Osteocyte (in vitro differentiated cells): ENCODE results near the gene SSBP2. TPM values are rescaled to one million over a fixed set of nuclear protein-coding genes. Genes with fewer than 3 reads are reported as not detected.

ENCODE experiments used
- DNase-seq: peaks from one replicate; pipeline ENCODE4 v3.0.0; 2021; ENCODE audit warnings: mixed read lengths; ENCODE audit not compliant: unreplicated experiment; ENCODE audit errors: extremely low spot score
- H3K27ac Mint-ChIP-seq: one replicate; pipeline ENCODE4 v1.8.0; 2021; ENCODE audit warnings: mild to moderate bottlenecking, mixed read lengths; ENCODE audit not compliant: unreplicated experiment
- H3K27me3 Mint-ChIP-seq: one replicate; pipeline ENCODE4 v1.8.0; 2021; ENCODE audit warnings: mixed read lengths; ENCODE audit not compliant: unreplicated experiment
- H3K36me3 Mint-ChIP-seq: one replicate; pipeline ENCODE4 v1.8.0; 2021; ENCODE audit warnings: mixed read lengths; ENCODE audit not compliant: unreplicated experiment
- H3K4me1 Mint-ChIP-seq: one replicate; pipeline ENCODE4 v1.8.0; 2021; ENCODE audit warnings: mixed read lengths; ENCODE audit not compliant: unreplicated experiment
- H3K4me3 Mint-ChIP-seq: one replicate; pipeline ENCODE4 v1.8.0; 2021; ENCODE audit warnings: mild to moderate bottlenecking, moderate library complexity, mixed read lengths; ENCODE audit not compliant: unreplicated experiment
- H3K9me3 Mint-ChIP-seq: one replicate; pipeline ENCODE4 v1.8.0; 2021; ENCODE audit warnings: mixed read lengths; ENCODE audit not compliant: unreplicated experiment
- CTCF ChIP-seq: fragments of 200-600 bp; sonication (generic); IDR thresholded peaks from 2 replicates; pipeline ENCODE4 v1.5.0; 2021; ENCODE audit warnings: antibody characterized with exemption, mild to moderate bottlenecking, moderate library complexity
- total RNA-seq: library from RNA; stranded (reverse); gene quantifications from 2 replicates; pipeline ENCODE4 v1.2.1, GENCODE V29; 2021

Gene SSBP2
- total RNA-seq, 1 donor from 2014 or later, result 62.1 TPM

GRCh38 chr5:81753429-81753828 lies 2.5 kb upstream of the SSBP2 start:
- Mint-ChIP-seq H3K27me3 (no peaks in the 10 kb centered on the region), H3K4me3 (no peak overlapping the region), H3K27ac (peak overlapping the region; percentile 60), H3K4me1 (peaks cover 52% of the 10 kb centered on the region), H3K9me3 (no peaks in the 10 kb centered on the region), H3K36me3 (no peaks in the 10 kb centered on the region)
- no peak for DNase-seq
- TF ChIP-seq CTCF, result no peak

- Mint-ChIP-seq H3K27me3 (no peaks in the 10 kb centered on the region), H3K27ac (peak overlapping the region; percentile 76), H3K9me3 (no peaks in the 10 kb centered on the region), H3K36me3 (no peaks in the 10 kb centered on the region), H3K4me1 (peaks cover 59% of the 10 kb centered on the region), H3K4me3 (no peak overlapping the region)
- no peak for DNase-seq
- no peak for TF ChIP-seq CTCF
Measured at GRCh38 chr5:81752644-81752963, 1.7 kb upstream of the SSBP2 start.

GRCh38 chr5:81751836-81752643 lies 1.1 kb upstream of the SSBP2 start:
- Mint-ChIP-seq H3K4me3 (peak overlapping the region; percentile 64), H3K27ac (peak overlapping the region; percentile 76), H3K4me1 (peaks cover 60% of the 10 kb centered on the region), H3K36me3 (no peaks in the 10 kb centered on the region), H3K27me3 (no peaks in the 10 kb centered on the region), H3K9me3 (no peaks in the 10 kb centered on the region)
- DNase-seq, result no peak
- TF ChIP-seq CTCF, result no peak

- TF ChIP-seq CTCF, result no peak
- Mint-ChIP-seq H3K36me3 (peaks cover 4% of the 10 kb centered on the region), H3K27ac (peak overlapping the region; percentile 92), H3K4me1 (peaks cover 51% of the 10 kb centered on the region), H3K9me3 (no peaks in the 10 kb centered on the region), H3K4me3 (peak overlapping the region; percentile 88), H3K27me3 (no peaks in the 10 kb centered on the region)
- no peak for DNase-seq
Measured at GRCh38 chr5:81750308-81751008, 439 bp downstream of the SSBP2 start.

- peaks cover 45% of the 10 kb centered on the region for H3K4me1 Mint-ChIP-seq
- H3K4me3 Mint-ChIP-seq, result peak overlapping the region; percentile 87
- peak; percentile 11 for TF ChIP-seq CTCF
Measured at GRCh38 chr5:81749561-81750307, 1.2 kb downstream of the SSBP2 start.

More at GRCh38 chr5:81749561-81750307, 1.2 kb downstream of the SSBP2 start:
- peaks cover 4% of the 10 kb centered on the region for H3K36me3 Mint-ChIP-seq
- peak; percentile 84 for DNase-seq
- no peaks in the 10 kb centered on the region for H3K9me3 Mint-ChIP-seq
- peak overlapping the region; percentile 86 for H3K27ac Mint-ChIP-seq
- H3K27me3 Mint-ChIP-seq, result no peaks in the 10 kb centered on the region
